A549 (cell line): ENCODE measurements around the gene NAP1L1. TPM values are rescaled to one million over a fixed set of nuclear protein-coding genes. Genes with fewer than 3 reads are reported as not detected.

ENCODE experiments used
- ATAC-seq, 2 experiments: fragments of 200-7000 bp in 1 of 2; fragments of >200 bp in 1 of 2; cut with Nextera tagmentation in 1 of 2; cut with Tn5 transposase in 1 of 2; 3 replicates each; pipeline versions ENCODE4 v1.8.0 to v1.9.1; 2018 to 2020; ENCODE audit warnings: mild to moderate bottlenecking in 1 of 2, moderate library complexity in 1 of 2
- CTCF ChIA-PET: fragments of 300-600 bp; sonication (Branson Sonifier 250); formaldehyde crosslinking; extraction: SDS; loops from one replicate; lab custom pipeline; 2021; ENCODE audit warnings: antibody characterized with exemption, inconsistent platforms; lab: Yijun Ruan, JAX
- POLR2A ChIA-PET: fragments of 350-600 bp; formaldehyde crosslinking; extraction: SDS; loops from one replicate; lab custom pipeline; 2021; ENCODE audit warnings: antibody characterized with exemption, inconsistent platforms; lab: Yijun Ruan, JAX
- DNase-seq, 2 experiments: peaks; one replicate each; pipeline versions ENCODE4 v3.0.0 to v3.0.0-alpha.2; 2011 to 2016; ENCODE audit warnings: low read depth in 1 of 2, low spot score in 1 of 2
- FAIRE-seq: peaks from 2 replicates; lab custom pipeline; 2011; peaks lifted over from hg19 to GRCh38; lab: Jason Lieb, UNC
- H3K27ac ChIP-seq, 2 experiments: fragments of >200 bp; sonication (Bioruptor Twin); formaldehyde crosslinking; 3 replicates each; pipeline ENCODE4 v1.5.1; 2016 to 2017
- H3K4me1 ChIP-seq: fragments of >200 bp; sonication (Bioruptor Twin); formaldehyde crosslinking; 3 replicates; pipeline ENCODE4 v1.6.1; 2016
- H3K4me2 ChIP-seq: fragments of >200 bp; sonication (Bioruptor Twin); formaldehyde crosslinking; 3 replicates; pipeline ENCODE4 v1.6.1; 2016
- H3K4me3 ChIP-seq: fragments of >200 bp; sonication (Bioruptor Twin); formaldehyde crosslinking; 3 replicates; pipeline ENCODE4 v1.5.1; 2016
- H3K9me3 ChIP-seq: fragments of >200 bp; sonication (Bioruptor Twin); formaldehyde crosslinking; 3 replicates; pipeline ENCODE4 v1.6.1; 2016
- EHMT2 ChIP-seq: fragments of 200-600 bp; sonication (generic); IDR thresholded peaks from 2 replicates; pipeline ENCODE4 v1.6.1; 2016; ENCODE audit warnings: antibody characterized with exemption, low read depth, mild to moderate bottlenecking, moderate library complexity
- FOXS1 ChIP-seq: fragments of 250-450 bp; sonication (Bioruptor Pico); IDR thresholded peaks from 2 replicates; pipeline ENCODE4 v1.5.0; 2020; ENCODE audit warnings: mild to moderate bottlenecking, moderate library complexity
- HDAC2 ChIP-seq: fragments of 200-600 bp; sonication (generic); IDR thresholded peaks from 2 replicates; pipeline ENCODE4 v1.6.1; 2016
- HES2 ChIP-seq: fragments of >200 bp; sonication (Bioruptor Twin); formaldehyde crosslinking; IDR thresholded peaks from 2 replicates; pipeline ENCODE4 v1.6.1; 2016
- HOXB5 ChIP-seq: fragments of 250-450 bp; sonication (Bioruptor Pico); IDR thresholded peaks from 2 replicates; pipeline ENCODE4 v1.5.0; 2020; ENCODE audit warnings: mild to moderate bottlenecking, moderate library complexity
- MAFK ChIP-seq: fragments of 450-650 bp; IDR thresholded peaks from 2 replicates; pipeline ENCODE4 v1.6.1; 2014; ENCODE audit not compliant: partially characterized antibody
- NR3C1 ChIP-seq: fragments of >200 bp; sonication (Bioruptor Twin); formaldehyde crosslinking; IDR thresholded peaks from 3 replicates; pipeline ENCODE4 v1.6.1; 2017
- PBX3 ChIP-seq: IDR thresholded peaks from 2 replicates; pipeline ENCODE4 v1.6.1; 2012
- POLR2AphosphoS2 ChIP-seq: conservative IDR thresholded peaks from 2 replicates; pipeline ENCODE4 v1.6.1; 2012; ENCODE audit warnings: low read length, improper control_type of control experiment, inconsistent platforms
- REST ChIP-seq: fragments of 200-600 bp; sonication (generic); IDR thresholded peaks from 2 replicates; pipeline ENCODE4 v1.6.1; 2016; ENCODE audit warnings: antibody characterized with exemption, mild to moderate bottlenecking, moderate library complexity
- RFX5 ChIP-seq: fragments of 450-650 bp; IDR thresholded peaks from 2 replicates; pipeline ENCODE4 v1.7.1; 2014; ENCODE audit warnings: antibody characterized with exemption, mild to moderate bottlenecking, moderate library complexity
- TP53 ChIP-seq: fragments of 250-450 bp; sonication (Bioruptor Pico); IDR thresholded peaks from 2 replicates; pipeline ENCODE4 v1.5.0; 2021; ENCODE audit warnings: mild to moderate bottlenecking, moderate library complexity
- USF2 ChIP-seq: fragments of 450-650 bp; IDR thresholded peaks from 2 replicates; pipeline ENCODE4 v1.6.1; 2014; ENCODE audit warnings: antibody characterized with exemption
- ZC3H11A ChIP-seq: fragments of 450-650 bp; IDR thresholded peaks from 2 replicates; pipeline ENCODE4 v1.6.1; 2014; ENCODE audit warnings: antibody characterized with exemption, mild to moderate bottlenecking
- WGBS: methylation state at CpG from one replicate; pipeline ENCODE4 v1.1.6; 2017; ENCODE audit errors: missing lambda C conversion rate; 5-methylcytosine and 5-hydroxymethylcytosine counted together
- polyA plus RNA-seq, 4 experiments: library from polyadenylated mRNA; depleted of rRNA in 3 of 4; stranded (reverse); fragments of >200 nt; fragmentation: RNase III in 1 of 4; extraction: RNeasy Plus Mini Kit Qiagen cat#74134 plus additional on column Dnase treatment in 1 of 4; gene quantifications; 2 replicates in 3 of 4; 3 replicates in 1 of 4; pipeline ENCODE4 v1.2.3, GENCODE V29; 2011 to 2017

Gene NAP1L1
- polyA plus RNA-seq, 2 of the 4 experiments (the other 2 are of a cell fraction): 709 to 943 TPM

- no peak overlapping the region for H3K27ac ChIP-seq
- POLR2A ChIA-PET: no interaction called here
- TF ChIP-seq POLR2AphosphoS2: peak; percentile 87; the same call in 1 of the 2 replicates
- TF ChIP-seq HES2: no peak
- no peak for TF ChIP-seq PBX3
- TF ChIP-seq HDAC2: no peak
- no peak for TF ChIP-seq TP53 (CRISPR knock-in tag)
- TF ChIP-seq, all 56 proteins: peak for 1
- H3K4me1 ChIP-seq: peaks cover 51% of the 10 kb centered on the region
- ATAC-seq (no peak), FAIRE-seq (no peak), DNase-seq (no peak)
- H3K9me3 ChIP-seq: peaks cover 7% of the 10 kb centered on the region; the same call in 1 of the 3 replicates
- WGBS: 75% methylated on average over 2 of the region's 2 CpGs
- CTCF ChIA-PET: interaction anchor here (0.6 to 1.5 kb wide), 5 partner anchors 55 to 376 kb away, joined by 3 to 4 read pairs (median 3); partner anchors contain the start of gene BBS10
- no peak overlapping the region for H3K4me3 ChIP-seq
- H3K4me2 ChIP-seq: peak overlapping the region; percentile 80; the same call in 1 of the 3 replicates
These were observed 4.3 kb downstream of the NAP1L1 start for GRCh38 chr12:76080017-76080728.

- TF ChIP-seq NR3C1: no peak
- no peak for TF ChIP-seq RFX5
- TF ChIP-seq REST: no peak
- TF ChIP-seq, all 56 proteins: peak for 0
- 76% methylated on average over 2 of the region's 2 CpGs for WGBS
- Histone ChIP-seq H3K9me3 (peaks cover 7% of the 10 kb centered on the region; the same call in 1 of the 3 replicates), H3K4me1 (peaks cover 56% of the 10 kb centered on the region), H3K27ac (no peak overlapping the region), H3K4me2 (no peak overlapping the region), H3K4me3 (no peak overlapping the region)
- FAIRE-seq (no peak), ATAC-seq (no peak), DNase-seq (no peak)
- ChIA-PET CTCF (interaction anchor here (0.9 to 2.0 kb wide), 3 partner anchors 270 to 593 kb away, joined by 3 to 4 read pairs (median 3); partner anchors contain the start of gene BBS10), POLR2A (no interaction called here)
These were observed 5.7 kb downstream of the NAP1L1 start for GRCh38 chr12:76078748-76079147.

- Histone ChIP-seq H3K4me3 (no peak overlapping the region), H3K4me1 (peaks cover 47% of the 10 kb centered on the region), H3K4me2 (no peak overlapping the region), H3K9me3 (peaks cover 7% of the 10 kb centered on the region; the same call in 1 of the 3 replicates), H3K27ac (no peak overlapping the region)
- POLR2A ChIA-PET: interaction anchor here (0.8 kb wide), 1 partner anchor 9 kb away, joined by 3 read pairs; the partner anchor contains the start of gene NAP1L1
- CTCF ChIA-PET: interaction anchor here (1.2 kb wide), 1 partner anchor 272 kb away, joined by 3 read pairs; no protein-coding TSS in a partner anchor
- ATAC-seq (no peak), FAIRE-seq (no peak), DNase-seq (no peak)
- TF ChIP-seq FOXS1 (CRISPR knock-in tag) (no peak), MAFK (peak; percentile 55)
- WGBS: 94% methylated on average over 1 of the region's 1 CpG
These were observed 9.0 kb downstream of the NAP1L1 start for GRCh38 chr12:76075448-76075847.

- H3K4me3 ChIP-seq: no peak overlapping the region
- H3K9me3 ChIP-seq: peaks cover 7% of the 10 kb centered on the region; the same call in 1 of the 3 replicates
- ATAC-seq (no peak), FAIRE-seq (no peak), DNase-seq (no peak)
- no peak overlapping the region for H3K4me2 ChIP-seq
- 90% methylated on average over 1 of the region's 1 CpG for WGBS
- no peak overlapping the region for H3K27ac ChIP-seq
- ChIA-PET POLR2A (no interaction called here), CTCF (interaction anchor here (1.2 kb wide), 1 partner anchor 273 kb away, joined by 3 read pairs; no protein-coding TSS in a partner anchor)
- no peak for TF ChIP-seq ZC3H11A
- no peak for TF ChIP-seq EHMT2
- TF ChIP-seq USF2: no peak
- TF ChIP-seq HES2: no peak
- TF ChIP-seq HOXB5 (CRISPR knock-in tag): no peak
- H3K4me1 ChIP-seq: peaks cover 53% of the 10 kb centered on the region
These were observed 9.7 kb downstream of the NAP1L1 start for GRCh38 chr12:76074701-76075336.
